Progenitor cell of endocrine pancreas (in vitro differentiated cells): ENCODE data around the gene PTGIR. TPM values are rescaled to one million over a fixed set of nuclear protein-coding genes. Genes with fewer than 3 reads are reported as not detected.

Experiments
- DNase-seq: peaks from one replicate; pipeline ENCODE4 v3.0.0; 2021; ENCODE audit warnings: low spot score; ENCODE audit not compliant: unreplicated experiment
- H3K27ac Mint-ChIP-seq: 2 replicates; pipeline ENCODE4 v1.8.0; 2021; ENCODE audit warnings: mild to moderate bottlenecking, moderate library complexity, mixed read lengths
- H3K27me3 Mint-ChIP-seq: 2 replicates; pipeline ENCODE4 v1.8.0; 2021; ENCODE audit warnings: mixed read lengths
- H3K36me3 Mint-ChIP-seq: 2 replicates; pipeline ENCODE4 v1.8.0; 2022; ENCODE audit warnings: mixed read lengths; ENCODE audit not compliant: insufficient read depth
- H3K4me1 Mint-ChIP-seq: 2 replicates; pipeline ENCODE4 v1.8.0; 2021; ENCODE audit warnings: low read depth, mixed read lengths
- H3K4me3 Mint-ChIP-seq: 2 replicates; pipeline ENCODE4 v1.8.0; 2021; ENCODE audit warnings: low read depth, mild to moderate bottlenecking, moderate library complexity, mixed read lengths
- H3K9me3 Mint-ChIP-seq: 2 replicates; pipeline ENCODE4 v1.8.0; 2021; ENCODE audit warnings: low read depth, mixed read lengths
- total RNA-seq: library from RNA; stranded (reverse); gene quantifications from 2 replicates; pipeline ENCODE4 v1.2.1, GENCODE V29; 2021
- TF ChIP-seq, protein P1 (sequence below): fragments of 200-600 bp; sonication (generic); IDR thresholded peaks from one replicate; pipeline ENCODE4 v1.5.0; 2021; ENCODE audit warnings: antibody characterized with exemption, mild to moderate bottlenecking; ENCODE audit not compliant: unreplicated experiment

Gene PTGIR
- total RNA-seq, 1 donor from 2014 or later, result not detected

DNA sequence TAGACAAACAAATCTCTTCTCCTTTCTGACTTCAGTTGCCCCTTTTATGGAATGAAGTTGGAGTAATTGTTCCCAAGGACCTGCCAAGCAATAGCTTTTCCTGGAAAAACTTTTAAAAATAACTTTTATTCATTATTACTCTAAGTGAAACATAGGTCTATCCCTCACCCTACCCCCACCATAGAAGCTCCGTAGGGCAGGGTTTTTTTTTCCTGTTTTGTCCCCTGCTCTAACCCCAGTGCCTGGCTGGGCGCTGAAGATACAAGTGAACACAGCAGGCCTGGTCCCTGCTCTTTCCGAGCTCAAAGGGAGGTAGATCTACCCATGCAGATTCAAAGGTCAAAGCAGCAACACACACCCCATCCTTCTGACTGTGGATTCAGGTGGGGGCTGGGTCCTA is 19.8 kb upstream of the PTGIR start:
- Mint-ChIP-seq H3K4me3 (no peak overlapping the region), H3K4me1 (no peaks in the 10 kb centered on the region), H3K27ac (no peak overlapping the region), H3K9me3 (peaks cover 6% of the 10 kb centered on the region), H3K36me3 (peaks cover 6% of the 10 kb centered on the region), H3K27me3 (peaks cover 63% of the 10 kb centered on the region)
- DNase-seq, result no peak
- TF ChIP-seq, protein P1, sequence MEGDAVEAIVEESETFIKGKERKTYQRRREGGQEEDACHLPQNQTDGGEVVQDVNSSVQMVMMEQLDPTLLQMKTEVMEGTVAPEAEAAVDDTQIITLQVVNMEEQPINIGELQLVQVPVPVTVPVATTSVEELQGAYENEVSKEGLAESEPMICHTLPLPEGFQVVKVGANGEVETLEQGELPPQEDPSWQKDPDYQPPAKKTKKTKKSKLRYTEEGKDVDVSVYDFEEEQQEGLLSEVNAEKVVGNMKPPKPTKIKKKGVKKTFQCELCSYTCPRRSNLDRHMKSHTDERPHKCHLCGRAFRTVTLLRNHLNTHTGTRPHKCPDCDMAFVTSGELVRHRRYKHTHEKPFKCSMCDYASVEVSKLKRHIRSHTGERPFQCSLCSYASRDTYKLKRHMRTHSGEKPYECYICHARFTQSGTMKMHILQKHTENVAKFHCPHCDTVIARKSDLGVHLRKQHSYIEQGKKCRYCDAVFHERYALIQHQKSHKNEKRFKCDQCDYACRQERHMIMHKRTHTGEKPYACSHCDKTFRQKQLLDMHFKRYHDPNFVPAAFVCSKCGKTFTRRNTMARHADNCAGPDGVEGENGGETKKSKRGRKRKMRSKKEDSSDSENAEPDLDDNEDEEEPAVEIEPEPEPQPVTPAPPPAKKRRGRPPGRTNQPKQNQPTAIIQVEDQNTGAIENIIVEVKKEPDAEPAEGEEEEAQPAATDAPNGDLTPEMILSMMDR, result no peak

DNA sequence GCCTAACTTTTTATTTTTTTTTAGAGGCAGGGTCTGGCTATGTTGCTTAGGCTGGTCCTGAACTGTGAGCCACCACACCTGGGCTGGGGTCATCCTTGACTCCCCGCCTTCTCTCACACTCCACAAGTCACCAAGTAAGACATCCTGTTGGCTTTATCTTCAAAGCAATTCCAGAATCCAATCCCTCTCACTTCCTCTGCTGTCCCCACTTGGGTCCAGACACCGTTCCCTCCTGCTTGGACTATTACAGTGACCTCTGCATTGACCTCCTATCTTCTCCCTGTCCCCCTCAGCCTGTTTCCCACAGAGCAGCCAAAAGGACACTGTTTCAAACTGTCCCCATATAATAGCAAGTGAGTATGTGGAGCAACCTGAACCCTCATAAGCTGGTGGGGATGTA is 15.8 kb upstream of the PTGIR start:
- no peak for DNase-seq
- no peak overlapping the region for H3K27ac Mint-ChIP-seq
- H3K27me3 Mint-ChIP-seq, result peaks cover 42% of the 10 kb centered on the region
- H3K36me3 Mint-ChIP-seq, result no peaks in the 10 kb centered on the region
- TF ChIP-seq, protein P1, result no peak
- H3K9me3 Mint-ChIP-seq, result no peaks in the 10 kb centered on the region
- H3K4me1 Mint-ChIP-seq, result no peaks in the 10 kb centered on the region
- no peak overlapping the region for H3K4me3 Mint-ChIP-seq

DNA sequence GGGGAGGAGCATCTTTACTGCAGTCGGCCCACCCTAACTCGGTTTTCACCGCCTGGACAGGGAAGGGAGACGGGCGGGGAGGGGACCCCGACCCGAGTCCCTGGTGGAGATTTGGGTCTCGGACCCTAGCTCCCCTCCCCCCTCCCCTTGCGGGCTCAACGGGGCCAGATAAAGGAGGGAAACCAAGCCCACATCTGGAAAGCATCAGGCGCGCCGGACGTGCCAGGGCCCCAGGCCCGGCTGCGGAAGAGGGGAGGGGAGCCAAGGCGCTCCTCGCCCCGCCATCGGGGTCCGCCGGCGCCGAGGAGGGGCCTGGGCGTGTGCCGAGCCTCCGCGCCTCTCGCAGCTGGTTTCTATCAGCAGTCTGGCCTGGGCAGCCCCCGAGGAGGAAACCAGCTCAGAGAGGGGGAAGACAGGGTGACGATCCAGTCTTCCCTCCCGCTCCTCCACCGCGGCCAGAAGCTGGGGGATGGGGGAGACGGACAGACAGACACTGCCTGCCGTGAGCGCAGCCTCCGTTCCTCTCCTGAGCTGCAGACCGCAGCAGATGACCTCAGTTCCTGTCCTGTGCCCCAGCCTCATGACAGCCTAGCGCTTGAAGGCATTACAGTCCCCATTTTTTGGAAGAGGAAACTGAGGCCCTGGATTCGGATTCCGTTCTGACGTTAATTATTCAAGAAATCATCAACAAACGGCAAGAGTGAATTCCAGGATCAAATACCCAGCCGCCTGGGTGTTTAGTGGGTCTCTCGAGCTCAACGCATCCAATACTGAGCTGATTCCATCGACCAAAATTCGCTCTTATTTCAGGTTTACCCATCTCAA is 14.7 kb upstream of the PTGIR start:
- DNase-seq, result no peak
- H3K36me3 Mint-ChIP-seq, result no peaks in the 10 kb centered on the region
- H3K4me3 Mint-ChIP-seq, result peak overlapping the region; percentile 39
- no peaks in the 10 kb centered on the region for H3K9me3 Mint-ChIP-seq
- H3K4me1 Mint-ChIP-seq, result no peaks in the 10 kb centered on the region
- peaks cover 40% of the 10 kb centered on the region for H3K27me3 Mint-ChIP-seq
- TF ChIP-seq, protein P1, result no peak
- H3K27ac Mint-ChIP-seq, result no peak overlapping the region

DNA sequence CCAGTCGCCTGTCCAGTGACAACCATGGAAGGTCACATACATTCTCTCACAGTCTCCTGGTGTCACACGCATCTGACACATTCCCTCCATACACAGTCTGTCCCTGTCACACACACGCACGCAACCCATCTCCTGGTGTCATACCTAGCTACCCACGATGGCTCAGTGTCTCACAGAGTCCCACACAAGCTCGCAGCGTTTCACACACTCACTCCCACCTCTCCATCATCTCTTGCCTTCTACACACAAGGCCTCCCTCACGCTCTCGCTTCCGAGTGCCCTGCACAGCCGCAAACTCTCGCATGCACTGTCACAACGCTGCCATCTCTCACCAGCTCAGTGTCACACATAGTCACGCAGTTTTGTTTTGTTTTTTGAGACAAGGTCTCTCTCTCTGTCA is 12.3 kb upstream of the PTGIR start:
- peaks cover 50% of the 10 kb centered on the region for H3K27me3 Mint-ChIP-seq
- H3K4me1 Mint-ChIP-seq, result peaks cover 3% of the 10 kb centered on the region
- H3K36me3 Mint-ChIP-seq, result no peaks in the 10 kb centered on the region
- H3K9me3 Mint-ChIP-seq, result no peaks in the 10 kb centered on the region
- TF ChIP-seq, protein P1, result no peak
- H3K4me3 Mint-ChIP-seq, result no peak overlapping the region
- no peak overlapping the region for H3K27ac Mint-ChIP-seq
- DNase-seq, result no peak

DNA sequence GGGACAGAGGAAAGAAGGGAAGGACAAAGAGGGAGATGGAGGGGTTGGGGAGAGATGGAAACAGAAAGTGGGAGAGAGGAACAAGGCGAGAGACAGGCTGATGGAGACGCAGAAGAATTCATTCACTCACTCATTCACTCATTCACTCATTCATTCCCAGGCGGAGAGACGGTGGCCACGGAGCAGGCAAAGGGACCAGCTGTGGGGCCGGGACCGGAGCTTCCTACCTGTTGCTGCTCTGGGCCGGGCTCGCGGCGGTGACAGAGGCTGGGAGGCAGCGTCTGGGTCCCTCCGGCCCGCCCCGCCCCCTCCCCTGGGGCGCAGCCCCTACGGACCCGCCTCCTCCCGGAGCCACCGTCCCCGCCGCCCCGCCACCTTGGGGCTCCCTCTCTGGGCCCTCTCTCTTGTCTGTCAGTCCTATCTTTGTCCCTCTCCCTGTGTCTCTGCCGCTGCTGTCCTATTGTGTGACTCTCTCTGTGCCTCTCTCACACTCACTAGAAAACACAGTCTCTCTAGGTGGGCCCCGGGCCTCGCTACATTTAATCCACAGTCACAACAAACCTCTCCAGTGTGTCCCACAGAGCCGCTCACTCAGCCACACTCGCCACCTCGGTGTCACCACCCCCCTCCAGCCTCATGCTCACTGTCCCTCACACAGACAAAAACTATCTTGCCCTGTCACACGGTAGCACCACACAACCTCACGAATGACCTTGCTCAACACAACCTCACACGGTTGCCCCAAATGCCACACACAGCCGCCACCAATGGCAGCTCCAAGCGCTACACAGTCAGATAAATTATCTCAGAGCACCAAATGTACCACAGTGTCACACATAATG is 11.3 kb upstream of the PTGIR start, which contains the start of gene GNG8:
TSS of gene GNG8 (minus strand) at position 283 of the 842 bp plus-strand sequence. CDS start 1,520 bp downstream, outside the sequence.
- Mint-ChIP-seq H3K9me3 (no peaks in the 10 kb centered on the region), H3K4me3 (no peak within 1 kb of the TSS), H3K4me1 (peaks cover 3% of the 10 kb centered on the region), H3K36me3 (no peaks in the 10 kb centered on the region), H3K27ac (no peak within 1 kb of the TSS), H3K27me3 (peaks cover 53% of the 10 kb centered on the region)
- TF ChIP-seq, protein P1, result no peak
- no peak for DNase-seq
